ENCODE data around the gene WNT5B. TPM values are rescaled to one million over a fixed set of nuclear protein-coding genes. Genes with fewer than 3 reads are reported as not detected.

Gene WNT5B
- total and polyA plus RNA-seq, 2 donors (not counting 3 experiments of a cell fraction or from before 2014, with no cell fraction given): not detected

- intact Hi-C loops (cut with micrococcal nuclease): loop anchor here (10.0 kb wide), 1 partner anchor 834 kb away; the partner anchor contains the start of gene WNK1
- Histone ChIP-seq H4K20me1 (replicated peaks; ENCODE audit: control insufficient read depth, extremely low read depth, insufficient read depth, low read length) (peaks cover 2% of the 10 kb centered on the region), H3K4me1 (ENCODE audit: control insufficient read depth, extremely low read depth, insufficient read depth, low read length) (peaks cover 31% of the 10 kb centered on the region), H3K9me3 (replicated peaks; ENCODE audit: control insufficient read depth, insufficient read depth, low read length) (no peaks in the 10 kb centered on the region), H2AFZ (ENCODE audit: low read depth, low read length) (no peak overlapping the region), H3K9ac (replicated peaks; ENCODE audit: extremely low read depth, insufficient read depth, low read length) (no peak overlapping the region), H3K9me1 (replicated peaks; ENCODE audit: control insufficient read depth, extremely low read depth, insufficient read depth, low read length) (no peaks in the 10 kb centered on the region), H3K4me2 (ENCODE audit: insufficient read depth, low read length) (no peak overlapping the region), H3K36me3 (ENCODE audit: control insufficient read depth in 2 of 2, extremely low read depth in 1 of 2, insufficient read depth in 2 of 2, low read length in 2 of 2) (no peaks in the 10 kb centered on the region), H3K27me3 (ENCODE audit: control insufficient read depth in 2 of 2, insufficient read depth in 2 of 2, low read length in 2 of 2) (no peaks in the 10 kb centered on the region), H3K79me2 (ENCODE audit: control insufficient read depth, insufficient read depth, low read length) (peaks cover 16% of the 10 kb centered on the region), H3K27ac (ENCODE audit: insufficient read depth, low read depth, low read length) (no peak overlapping the region), H3K4me3 (replicated peaks in 1 of 3; ENCODE audit: insufficient read depth in 1 of 3, low read depth in 1 of 3, low read length in 3 of 3) (no peak overlapping the region)
- dilution Hi-C loops (cut with MboI; ENCODE audit: extremely low pct_ligation_motif_present, low sequenced_read_pairs): no loop called here
- FAIRE-seq: no peak
- ChIA-PET CTCF (interaction anchor here (1.5 to 5.7 kb wide), 2 partner anchors 459 to 471 kb away, joined by 3 to 44 read pairs; no protein-coding TSS in a partner anchor), POLR2A (no interaction called here)
- no peak for DNase-seq (ENCODE audit: low read depth, low spot score)
- no peak for TF ChIP-seq FOS (IDR thresholded peaks at IDR 0.05; ENCODE audit: borderline replicate concordance, insufficient read depth, low read length)
- no peak for TF ChIP-seq MYC (IDR thresholded peaks at IDR 0.05; ENCODE audit: low read depth, low read length)
- TF ChIP-seq, protein P1, sequence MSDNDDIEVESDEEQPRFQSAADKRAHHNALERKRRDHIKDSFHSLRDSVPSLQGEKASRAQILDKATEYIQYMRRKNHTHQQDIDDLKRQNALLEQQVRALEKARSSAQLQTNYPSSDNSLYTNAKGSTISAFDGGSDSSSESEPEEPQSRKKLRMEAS (IDR thresholded peaks at IDR 0.05; ENCODE audit: insufficient read depth, insufficient read length): no peak
- no peak for TF ChIP-seq GATA2 (IDR thresholded peaks at IDR 0.05; ENCODE audit: insufficient read depth, insufficient read length, low read depth, low read length)
- no peak for TF ChIP-seq CTCF (IDR thresholded peaks at IDR 0.05; ENCODE audit: extremely low read depth in 1 of 2, insufficient read depth in 1 of 2, low read depth in 1 of 2, low read length in 2 of 2)
- TF ChIP-seq POLR2AphosphoS5 (IDR thresholded peaks at IDR 0.05; ENCODE audit: insufficient read depth, low read depth, low read length): no peak
- no peak for TF ChIP-seq POLR2A (IDR thresholded peaks at IDR 0.05; ENCODE audit: low read depth, low read length)
- TF ChIP-seq JUN (IDR thresholded peaks at IDR 0.05; ENCODE audit: borderline replicate concordance, insufficient read depth, insufficient read length, low read depth): no peak
- no peak for TF ChIP-seq EZH2 (IDR thresholded peaks at IDR 0.05; ENCODE audit: borderline replicate concordance, low read depth, low read length, severe bottlenecking)
- no TSS peak for BruUV-seq (replicated peaks)
These were observed 40.5 kb upstream of the WNT5B start for GRCh38 chr12:1588575-1588947.
